ENCODE data around the gene HYAL2.

Gene HYAL2

DNA sequence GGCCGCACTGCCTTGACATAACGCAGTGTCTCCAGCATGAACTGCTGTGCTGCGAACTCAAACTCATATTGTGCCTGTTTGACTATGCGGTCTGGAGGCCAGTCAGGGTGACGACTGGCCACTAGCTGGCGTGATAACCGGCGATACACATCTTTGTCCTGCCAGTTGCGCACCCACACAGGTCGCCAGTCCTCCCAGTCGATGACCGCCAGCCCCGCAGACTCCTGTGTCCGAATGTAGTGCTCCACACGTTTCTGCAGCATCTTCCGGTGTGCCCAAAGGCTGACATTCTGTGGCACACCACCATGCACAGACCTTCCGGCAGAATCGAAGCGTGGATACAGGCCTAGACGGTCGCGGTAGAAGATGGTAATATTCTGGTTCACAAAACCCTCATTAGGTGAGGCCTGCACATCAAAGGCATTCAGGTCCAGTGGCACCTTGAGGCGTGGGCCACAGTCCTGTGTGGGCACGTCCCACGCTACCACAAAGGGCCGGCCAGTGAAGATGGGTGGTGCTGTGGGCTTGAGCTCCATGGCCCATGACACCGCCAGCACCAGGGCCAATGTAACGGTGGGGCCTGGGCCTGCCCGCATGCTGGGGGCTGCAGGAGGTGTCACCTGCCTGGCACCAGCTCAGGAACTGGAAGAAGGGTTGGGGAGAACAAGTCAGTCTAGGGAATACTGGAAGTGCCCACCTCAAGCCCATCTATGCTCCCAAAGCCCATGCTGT is 2.5 kb downstream of the HYAL2 start:
- no peak for TF ChIP-seq FOXP2 (optimal IDR thresholded peaks at IDR 0.05; ENCODE audit: borderline replicate concordance, extremely low read depth, extremely low read length, insufficient read depth)
- no peak for TF ChIP-seq SIN3A (IDR thresholded peaks at IDR 0.05; ENCODE audit: borderline replicate concordance, insufficient read depth, low read length)
- TF ChIP-seq, protein P1, sequence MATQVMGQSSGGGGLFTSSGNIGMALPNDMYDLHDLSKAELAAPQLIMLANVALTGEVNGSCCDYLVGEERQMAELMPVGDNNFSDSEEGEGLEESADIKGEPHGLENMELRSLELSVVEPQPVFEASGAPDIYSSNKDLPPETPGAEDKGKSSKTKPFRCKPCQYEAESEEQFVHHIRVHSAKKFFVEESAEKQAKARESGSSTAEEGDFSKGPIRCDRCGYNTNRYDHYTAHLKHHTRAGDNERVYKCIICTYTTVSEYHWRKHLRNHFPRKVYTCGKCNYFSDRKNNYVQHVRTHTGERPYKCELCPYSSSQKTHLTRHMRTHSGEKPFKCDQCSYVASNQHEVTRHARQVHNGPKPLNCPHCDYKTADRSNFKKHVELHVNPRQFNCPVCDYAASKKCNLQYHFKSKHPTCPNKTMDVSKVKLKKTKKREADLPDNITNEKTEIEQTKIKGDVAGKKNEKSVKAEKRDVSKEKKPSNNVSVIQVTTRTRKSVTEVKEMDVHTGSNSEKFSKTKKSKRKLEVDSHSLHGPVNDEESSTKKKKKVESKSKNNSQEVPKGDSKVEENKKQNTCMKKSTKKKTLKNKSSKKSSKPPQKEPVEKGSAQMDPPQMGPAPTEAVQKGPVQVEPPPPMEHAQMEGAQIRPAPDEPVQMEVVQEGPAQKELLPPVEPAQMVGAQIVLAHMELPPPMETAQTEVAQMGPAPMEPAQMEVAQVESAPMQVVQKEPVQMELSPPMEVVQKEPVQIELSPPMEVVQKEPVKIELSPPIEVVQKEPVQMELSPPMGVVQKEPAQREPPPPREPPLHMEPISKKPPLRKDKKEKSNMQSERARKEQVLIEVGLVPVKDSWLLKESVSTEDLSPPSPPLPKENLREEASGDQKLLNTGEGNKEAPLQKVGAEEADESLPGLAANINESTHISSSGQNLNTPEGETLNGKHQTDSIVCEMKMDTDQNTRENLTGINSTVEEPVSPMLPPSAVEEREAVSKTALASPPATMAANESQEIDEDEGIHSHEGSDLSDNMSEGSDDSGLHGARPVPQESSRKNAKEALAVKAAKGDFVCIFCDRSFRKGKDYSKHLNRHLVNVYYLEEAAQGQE (IDR thresholded peaks at IDR 0.05; ENCODE audit: insufficient read depth in 1 of 2, low read depth in 2 of 2, low read length in 2 of 2), result no peak
- TF ChIP-seq TAF1 (IDR thresholded peaks at IDR 0.05; ENCODE audit: borderline replicate concordance, insufficient read depth, low read length), result no peak
- TF ChIP-seq POLR2AphosphoS5 (IDR thresholded peaks at IDR 0.05; ENCODE audit: low read depth, low read length), result no peak

DNA sequence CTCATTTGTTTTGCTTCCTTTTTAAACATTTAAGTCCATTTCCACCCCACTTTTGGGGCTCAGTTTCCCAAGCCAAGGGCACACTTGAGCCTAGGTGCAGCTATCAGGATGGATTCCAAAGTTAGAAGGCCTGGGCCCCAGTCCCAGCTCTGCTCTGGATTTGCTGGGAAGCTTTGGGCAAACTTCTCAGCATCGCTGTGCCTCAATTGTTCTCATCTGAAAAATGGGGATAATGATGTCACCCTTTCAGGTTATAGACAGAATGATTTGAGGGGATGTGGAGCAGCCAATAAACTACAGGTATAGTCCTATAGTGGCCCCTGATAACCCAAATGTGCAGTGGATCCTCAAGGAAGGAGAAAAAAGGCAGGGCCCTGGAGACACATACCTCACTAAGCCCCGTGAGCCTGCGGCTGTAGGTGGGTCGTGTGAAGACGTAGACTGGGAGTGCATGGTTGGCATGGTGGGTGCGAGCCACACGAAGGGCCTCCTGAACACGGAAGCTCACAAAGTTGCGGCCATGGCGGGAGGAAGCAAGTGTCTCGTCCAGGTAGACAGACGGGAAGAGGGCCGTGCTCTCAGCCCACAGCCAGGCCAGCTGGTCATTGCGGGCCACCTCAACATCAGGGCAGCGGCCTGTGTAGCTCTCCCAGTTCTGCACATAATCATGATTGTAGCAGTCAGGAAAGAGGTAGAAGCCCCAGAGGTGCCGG is 3.2 kb downstream of the HYAL2 start:
- TF ChIP-seq, protein P1 (IDR thresholded peaks at IDR 0.05; ENCODE audit: insufficient read depth in 1 of 2, low read depth in 2 of 2, low read length in 2 of 2), result no peak
- 0 out of 2 replicates have a peak, but pooled peaks have one; percentile 17 for TF ChIP-seq POLR2AphosphoS5 (IDR thresholded peaks at IDR 0.05; ENCODE audit: low read depth, low read length)

GRCh38 chr3:50318615-50319014 is 3.9 kb downstream of the HYAL2 start:
- TF ChIP-seq FOXP2 (optimal IDR thresholded peaks at IDR 0.05; ENCODE audit: borderline replicate concordance, extremely low read depth, extremely low read length, insufficient read depth) (no peak), POLR2AphosphoS5 (IDR thresholded peaks at IDR 0.05; ENCODE audit: low read depth, low read length) (no peak), TAF1 (IDR thresholded peaks at IDR 0.05; ENCODE audit: borderline replicate concordance, insufficient read depth, low read length) (no peak), SIN3A (IDR thresholded peaks at IDR 0.05; ENCODE audit: borderline replicate concordance, insufficient read depth, low read length) (no peak)
- TF ChIP-seq, protein P1 (IDR thresholded peaks at IDR 0.05; ENCODE audit: insufficient read depth in 1 of 2, low read depth in 2 of 2, low read length in 2 of 2), result no peak

DNA sequence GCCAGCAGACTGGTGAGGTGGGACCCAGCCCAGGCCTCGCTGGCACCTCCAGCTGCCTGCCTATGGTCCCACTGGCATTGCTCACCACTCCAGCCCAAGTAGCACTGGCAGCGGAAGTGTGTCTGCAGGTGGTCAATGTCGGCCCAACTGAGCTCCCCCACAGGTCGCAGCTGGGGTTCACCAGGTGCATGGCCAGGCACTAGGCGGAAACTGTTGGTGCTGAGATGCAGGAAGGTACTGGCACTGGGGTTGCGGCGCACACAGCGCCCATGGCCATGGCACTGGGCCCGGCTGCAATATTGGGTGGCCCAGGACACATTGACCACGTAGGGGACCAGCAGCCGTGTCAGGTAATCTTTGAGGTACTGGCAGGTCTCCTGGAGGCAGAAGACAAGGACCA is 4.4 kb downstream of the HYAL2 start:
- no peak for TF ChIP-seq FOXP2 (optimal IDR thresholded peaks at IDR 0.05; ENCODE audit: borderline replicate concordance, extremely low read depth, extremely low read length, insufficient read depth)
- no peak for TF ChIP-seq POLR2AphosphoS5 (IDR thresholded peaks at IDR 0.05; ENCODE audit: low read depth, low read length)
- TF ChIP-seq TAF1 (IDR thresholded peaks at IDR 0.05; ENCODE audit: borderline replicate concordance, insufficient read depth, low read length), result no peak
- TF ChIP-seq, protein P1 (IDR thresholded peaks at IDR 0.05; ENCODE audit: insufficient read depth in 1 of 2, low read depth in 2 of 2, low read length in 2 of 2), result no peak
- TF ChIP-seq SIN3A (IDR thresholded peaks at IDR 0.05; ENCODE audit: borderline replicate concordance, insufficient read depth, low read length), result no peak
